ENCODE results near the gene RORB. TPM values are rescaled to one million over a fixed set of nuclear protein-coding genes. Genes with fewer than 3 reads are reported as not detected.

The RORB gene
- polyA plus RNA-seq, 12 donors: 0.11 to 0.25 (median 0.14) TPM; not detected in 2

GRCh38 chr9:74718709-74719108 is 221.6 kb downstream of the RORB start:
- DNase-seq: no peak

GRCh38 chr9:74719306-74719705 is 222.2 kb downstream of the RORB start:
- no peak for DNase-seq

- DNase-seq: no peak
Observed at GRCh38 chr9:74721696-74722660, 224.8 kb downstream of the RORB start.

GRCh38 chr9:74724317-74724716 is 227.2 kb downstream of the RORB start:
- DNase-seq: no peak

GRCh38 chr9:74726581-74726980 is 229.4 kb downstream of the RORB start:
- DNase-seq: no peak

- DNase-seq: no peak
Observed at GRCh38 chr9:74728176-74728575, 231.0 kb downstream of the RORB start.

GRCh38 chr9:74729136-74729695 is 232.1 kb downstream of the RORB start:
- no peak for DNase-seq

- DNase-seq: no peak
Observed at GRCh38 chr9:74735761-74736160, 238.6 kb downstream of the RORB start.

GRCh38 chr9:74736646-74737045 is 239.5 kb downstream of the RORB start:
- no peak for DNase-seq

GRCh38 chr9:74742191-74742790 is 245.2 kb downstream of the RORB start:
- DNase-seq: no peak

Data from muscle of arm (tissue), 12 donors.